GM12878 (cell line): ENCODE measurements around the gene CC2D1A. TPM values are rescaled to one million over a fixed set of nuclear protein-coding genes. Genes with fewer than 3 reads are reported as not detected.

Experiments used
- CBX3 ChIP-seq: fragments of 200-600 bp; sonication (generic); IDR thresholded peaks from 2 replicates; pipeline ENCODE4 v1.6.1; 2016; ENCODE audit warnings: low read depth, borderline replicate concordance
- ELK1 ChIP-seq: IDR thresholded peaks from 2 replicates; pipeline ENCODE4 v1.6.1; 2012; ENCODE audit warnings: low read depth, low read length, improper control_type of control experiment
- EP300 ChIP-seq, 2 experiments: fragments of 150-350 bp in 1 of 2; IDR thresholded peaks; 2 replicates each; pipeline ENCODE4 v1.6.1; 2011 to 2012; ENCODE audit warnings: low read depth in 2 of 2, low read length in 2 of 2, borderline replicate concordance in 1 of 2, improper control_type of control experiment in 1 of 2, inconsistent platforms in 1 of 2; ENCODE audit not compliant: control insufficient read depth in 1 of 2
- GATAD2B ChIP-seq: fragments of 450-650 bp; conservative IDR thresholded peaks from 2 replicates; pipeline ENCODE4 v1.6.1; 2017; ENCODE audit warnings: low read depth, mild to moderate bottlenecking, moderate library complexity
- HDAC2 ChIP-seq: fragments of 200-600 bp; sonication (generic); IDR thresholded peaks from 2 replicates; pipeline ENCODE4 v1.6.1; 2017
- HDAC6 ChIP-seq: fragments of 200-600 bp; sonication (generic); IDR thresholded peaks from one replicate; pipeline ENCODE4 v1.8.0; 2017; ENCODE audit warnings: antibody characterized with exemption; ENCODE audit not compliant: unreplicated experiment
- MXI1 ChIP-seq: fragments of 150-350 bp; IDR thresholded peaks from 2 replicates; pipeline ENCODE4 v1.6.1; 2011; ENCODE audit warnings: low read depth, mild to moderate bottlenecking, inconsistent platforms, low read length, improper control_type of control experiment
- PAX5 ChIP-seq: IDR thresholded peaks from 2 replicates; pipeline ENCODE4 v1.6.1; 2011; ENCODE audit warnings: low read depth, low read length, borderline replicate concordance
- PML ChIP-seq: IDR thresholded peaks from 2 replicates; pipeline ENCODE4 v1.6.1; 2012; ENCODE audit warnings: low read length, inconsistent platforms
- RCOR1 ChIP-seq: conservative IDR thresholded peaks from 2 replicates; pipeline ENCODE4 v1.6.1; 2012; ENCODE audit warnings: low read depth, low read length, improper control_type of control experiment
- SMC3 ChIP-seq: IDR thresholded peaks from 2 replicates; pipeline ENCODE4 v1.6.1; 2011; ENCODE audit warnings: low read length, improper control_type of control experiment, borderline replicate concordance
- SUPT20H ChIP-seq: IDR thresholded peaks from 2 replicates; pipeline ENCODE4 v1.6.1; 2011; ENCODE audit warnings: low read depth, mild to moderate bottlenecking, low read length, moderate library complexity, borderline replicate concordance; ENCODE audit not compliant: control insufficient read depth
- TCF12 ChIP-seq: IDR thresholded peaks from 2 replicates; pipeline ENCODE4 v1.6.1; 2011; ENCODE audit warnings: low read depth, mild to moderate bottlenecking, low read length
- YBX1 ChIP-seq: fragments of 450-650 bp; IDR thresholded peaks from 2 replicates; pipeline ENCODE4 v1.6.1; 2016; ENCODE audit warnings: antibody characterized with exemption
- ZBED1 ChIP-seq: IDR thresholded peaks from 2 replicates; pipeline ENCODE4 v1.6.1; 2016; ENCODE audit warnings: borderline replicate concordance
- ZNF592 ChIP-seq: fragments of 450-650 bp; IDR thresholded peaks from 2 replicates; pipeline ENCODE4 v1.6.1; 2017; ENCODE audit warnings: mild to moderate bottlenecking, moderate library complexity
- polyA plus RNA-seq, 11 experiments: library from polyadenylated mRNA; depleted of rRNA in 4 of 11; unstranded in 6 of 11; stranded (reverse) in 5 of 11; fragments of >200 nt; fragmentation: Nextera tagmentation in 4 of 11; fragmentation: Illumina TruSeq in 1 of 11; extraction: Ambion mirVana in 4 of 11; extraction: Trizol in 1 of 11; gene quantifications; 1 replicate in 1 of 11; 2 replicates in 10 of 11; pipeline versions ENCODE4 v1.2.1 to v1.2.3, GENCODE V29; 2011 to 2016; ENCODE audit warnings: inconsistent platforms in 2 of 11, missing spikeins in 2 of 11, low read depth in 1 of 11
- total RNA-seq, 4 experiments: library from RNA; depleted of rRNA in 3 of 4; stranded (reverse); fragments of >200 nt in 3 of 4; fragmentation: Illumina TruSeq in 1 of 4; extraction: Trizol in 1 of 4; gene quantifications; 2 replicates each; pipeline versions ENCODE4 v1.2.1 to v1.2.3, GENCODE V29; 2013 to 2021
- TF ChIP-seq, protein P1 (sequence below): IDR thresholded peaks from 2 replicates; pipeline ENCODE4 v1.6.1; 2011; ENCODE audit warnings: low read depth, low read length, improper control_type of control experiment, borderline replicate concordance
- TF ChIP-seq, protein P2 (sequence below): fragments of 450-650 bp; IDR thresholded peaks from 2 replicates; pipeline ENCODE4 v1.6.1; 2017; ENCODE audit warnings: mild to moderate bottlenecking, low read depth, inconsistent platforms; ENCODE audit not compliant: poor library complexity, severe bottlenecking
- TF ChIP-seq, protein P3 (sequence below): IDR thresholded peaks from 2 replicates; pipeline ENCODE4 v1.6.1; 2011; ENCODE audit warnings: borderline replicate concordance, low read depth, mild to moderate bottlenecking, moderate library complexity, mixed read lengths, low read length; ENCODE audit not compliant: insufficient read depth; ENCODE audit errors: extremely low read length

CC2D1A gene
- total and polyA plus RNA-seq, 10 of the 15 experiments (the other 5 are each of a cell fraction or from before 2014, with no cell fraction given) = 0.13 to 36.1 (median 16.1) TPM

DNA sequence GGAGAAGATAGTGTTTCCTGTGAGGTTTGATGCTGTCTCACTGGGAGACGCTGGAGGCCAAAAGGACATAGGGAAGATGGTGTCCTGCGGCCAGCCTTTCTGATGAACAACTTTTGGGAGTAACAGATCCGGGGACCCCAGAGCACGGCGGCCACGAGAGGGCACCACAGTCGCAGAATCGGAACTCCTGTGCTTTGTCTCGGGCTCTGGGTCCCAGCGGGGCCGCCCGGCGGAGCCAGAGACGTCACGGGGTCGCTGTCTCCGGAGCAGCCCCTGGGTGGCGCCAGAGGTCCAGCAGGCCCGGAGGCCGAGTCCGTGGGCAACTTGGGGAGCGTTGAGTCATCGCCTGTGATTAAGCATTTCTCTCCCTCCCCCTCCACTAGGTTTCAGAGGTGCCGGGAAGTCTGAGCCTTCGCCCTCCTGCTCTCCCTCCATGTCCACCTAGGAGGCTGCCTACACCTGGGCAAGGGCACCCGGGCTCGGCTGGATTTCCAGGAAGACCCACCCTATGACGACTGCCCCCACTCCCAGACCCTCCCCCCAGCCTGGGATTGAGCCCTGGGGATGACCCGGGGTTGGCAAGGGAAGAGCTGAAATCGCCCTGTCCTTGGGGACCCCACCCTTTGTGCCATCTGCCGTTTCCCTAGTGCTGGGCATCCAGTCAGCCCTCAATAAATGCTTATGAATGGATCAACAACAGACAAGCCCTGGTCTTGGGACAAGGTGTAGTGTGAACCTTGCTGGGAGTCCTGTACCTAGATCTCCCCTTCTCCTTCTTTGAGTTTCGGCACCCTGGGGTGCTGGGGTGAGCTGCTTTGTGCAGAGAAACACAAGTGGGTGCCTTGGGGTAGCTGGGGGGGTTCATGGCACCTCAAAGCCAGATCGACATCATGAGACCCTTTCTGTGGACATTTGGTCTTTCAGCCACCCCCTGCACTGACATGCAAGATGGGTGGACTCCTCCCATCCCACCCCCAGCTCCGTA, 25.6 kb upstream of the CC2D1A start (continued):
- TF ChIP-seq GATAD2B = 0 out of 2 replicates have a peak, but pooled peaks have one; percentile 46
- no peak for TF ChIP-seq YBX1
- TF ChIP-seq CBX3 = no peak
- no peak for TF ChIP-seq PML
- TF ChIP-seq RCOR1 = no peak
- TF ChIP-seq PAX5 = peak; percentile 58; the same call in 1 of the 2 replicates
- no peak for TF ChIP-seq ZBED1
- TF ChIP-seq, protein P1, sequence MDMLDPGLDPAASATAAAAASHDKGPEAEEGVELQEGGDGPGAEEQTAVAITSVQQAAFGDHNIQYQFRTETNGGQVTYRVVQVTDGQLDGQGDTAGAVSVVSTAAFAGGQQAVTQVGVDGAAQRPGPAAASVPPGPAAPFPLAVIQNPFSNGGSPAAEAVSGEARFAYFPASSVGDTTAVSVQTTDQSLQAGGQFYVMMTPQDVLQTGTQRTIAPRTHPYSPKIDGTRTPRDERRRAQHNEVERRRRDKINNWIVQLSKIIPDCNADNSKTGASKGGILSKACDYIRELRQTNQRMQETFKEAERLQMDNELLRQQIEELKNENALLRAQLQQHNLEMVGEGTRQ = no peak; the same call in 1 of the 2 replicates
- no peak for TF ChIP-seq HDAC6
- 0 out of 2 replicates have a peak, but pooled peaks have one; percentile 62 for TF ChIP-seq TCF12
- TF ChIP-seq SMC3 = peak; percentile 99
- TF ChIP-seq ZNF592 = peak; percentile 91; the same call in 1 of the 2 replicates
- TF ChIP-seq, protein P2, sequence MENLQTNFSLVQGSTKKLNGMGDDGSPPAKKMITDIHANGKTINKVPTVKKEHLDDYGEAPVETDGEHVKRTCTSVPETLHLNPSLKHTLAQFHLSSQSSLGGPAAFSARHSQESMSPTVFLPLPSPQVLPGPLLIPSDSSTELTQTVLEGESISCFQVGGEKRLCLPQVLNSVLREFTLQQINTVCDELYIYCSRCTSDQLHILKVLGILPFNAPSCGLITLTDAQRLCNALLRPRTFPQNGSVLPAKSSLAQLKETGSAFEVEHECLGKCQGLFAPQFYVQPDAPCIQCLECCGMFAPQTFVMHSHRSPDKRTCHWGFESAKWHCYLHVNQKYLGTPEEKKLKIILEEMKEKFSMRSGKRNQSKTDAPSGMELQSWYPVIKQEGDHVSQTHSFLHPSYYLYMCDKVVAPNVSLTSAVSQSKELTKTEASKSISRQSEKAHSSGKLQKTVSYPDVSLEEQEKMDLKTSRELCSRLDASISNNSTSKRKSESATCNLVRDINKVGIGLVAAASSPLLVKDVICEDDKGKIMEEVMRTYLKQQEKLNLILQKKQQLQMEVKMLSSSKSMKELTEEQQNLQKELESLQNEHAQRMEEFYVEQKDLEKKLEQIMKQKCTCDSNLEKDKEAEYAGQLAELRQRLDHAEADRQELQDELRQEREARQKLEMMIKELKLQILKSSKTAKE = peak; percentile 26
- TF ChIP-seq ELK1 = 0 out of 2 replicates have a peak, but pooled peaks have one; percentile 8
- no peak for TF ChIP-seq HDAC2
- TF ChIP-seq EP300 (IDR thresholded peaks at IDR 0.05; ENCODE audit: borderline replicate concordance in 1 of 2, control insufficient read depth in 1 of 2, low read depth in 2 of 2, low read length in 2 of 2) = no peak
- TF ChIP-seq, protein P3, sequence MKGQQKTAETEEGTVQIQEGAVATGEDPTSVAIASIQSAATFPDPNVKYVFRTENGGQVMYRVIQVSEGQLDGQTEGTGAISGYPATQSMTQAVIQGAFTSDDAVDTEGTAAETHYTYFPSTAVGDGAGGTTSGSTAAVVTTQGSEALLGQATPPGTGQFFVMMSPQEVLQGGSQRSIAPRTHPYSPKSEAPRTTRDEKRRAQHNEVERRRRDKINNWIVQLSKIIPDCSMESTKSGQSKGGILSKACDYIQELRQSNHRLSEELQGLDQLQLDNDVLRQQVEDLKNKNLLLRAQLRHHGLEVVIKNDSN = peak; percentile 57
- no peak for TF ChIP-seq SUPT20H
- TF ChIP-seq MXI1 = no peak
